BLaER1 treated with 17β-estradiol and CSF1 and Interleukin-3, amounts not matched to agents 10 nM and 100 nM (cell line): ENCODE results near the gene HIRA.
A peak's percentile ranks its signal among the peaks of the same experiment; 100 is the strongest.

Source experiments
- H3K27ac ChIP-seq, 11 experiments: shearing (Covaris generic); formaldehyde crosslinking; 2 replicates each; pipeline ENCODE4 v1.8.1; 2022
- H3K27me3 ChIP-seq, 11 experiments: shearing (Covaris generic); formaldehyde crosslinking; 2 replicates each; pipeline ENCODE4 v1.8.1; 2022
- H3K36me3 ChIP-seq, 11 experiments: shearing (Covaris generic); formaldehyde crosslinking; 2 replicates each; pipeline ENCODE4 v1.8.1; 2022
- H3K4me1 ChIP-seq, 10 experiments: shearing (Covaris generic); formaldehyde crosslinking; 2 replicates each; pipeline ENCODE4 v1.8.1; 2022
- H3K4me2 ChIP-seq, 11 experiments: shearing (Covaris generic); formaldehyde crosslinking; 2 replicates each; pipeline ENCODE4 v1.8.1; 2022
- H3K4me3 ChIP-seq, 10 experiments: shearing (Covaris generic); formaldehyde crosslinking; 2 replicates each; pipeline ENCODE4 v1.8.1; 2022
- H3K9ac ChIP-seq, 11 experiments: shearing (Covaris generic); formaldehyde crosslinking; 2 replicates each; pipeline ENCODE4 v1.8.1; 2022
- H3K9me3 ChIP-seq, 11 experiments: shearing (Covaris generic); formaldehyde crosslinking; replicated peaks in 1 of 11; 2 replicates each; pipeline ENCODE4 v1.8.1; 2022
- H4K20me1 ChIP-seq, 11 experiments: shearing (Covaris generic); formaldehyde crosslinking; 2 replicates each; pipeline ENCODE4 v1.8.1; 2022
- Cebpa-rat ChIP-seq, 11 experiments: shearing (Covaris generic); IDR thresholded peaks; 2 replicates each; pipeline ENCODE4 v1.8.1; 2022

The HIRA gene

GRCh38 chr22:19477321-19478044 lies 46.0 kb upstream of the HIRA start:
- Histone ChIP-seq H3K27me3 (no peaks in the 10 kb centered on the region), H3K36me3 (peaks cover 29 to 58% (median 51%) of the 10 kb centered on the region in 11 experiments), H3K4me1 (peaks cover 22 to 37% (median 26%) of the 10 kb centered on the region in 10 experiments), H3K9me3 (no peaks in the 10 kb centered on the region), H3K9ac (peak overlapping the region; percentile 91 to 99 (median 97)), H3K4me2 (peak overlapping the region; percentile 84 to 100 (median 94)), H4K20me1 (peaks cover 35 to 67% (median 59%) of the 10 kb centered on the region in 11 experiments; a peak in 21 of 22 replicates), H3K4me3 (peak overlapping the region; percentile 79 to 98 (median 94)), H3K27ac (peak overlapping the region in 9 of 11 experiments; percentile 20 to 100 (median 99); a peak in 14 of 22 replicates)
- no peak for TF ChIP-seq Cebpa-rat (IDR thresholded peaks at IDR 0.05)

- Histone ChIP-seq H3K27me3 (no peaks in the 10 kb centered on the region), H3K4me1 (peaks cover 20 to 31% (median 23%) of the 10 kb centered on the region in 10 experiments), H3K27ac (no peak overlapping the region), H3K9me3 (no peaks in the 10 kb centered on the region), H4K20me1 (peaks cover 29 to 81% (median 70%) of the 10 kb centered on the region in 11 experiments; a peak in 21 of 22 replicates), H3K4me3 (no peak overlapping the region), H3K36me3 (peaks cover 42 to 58% (median 53%) of the 10 kb centered on the region in 11 experiments), H3K9ac (peak overlapping the region in 8 of 11 experiments; percentile 13 to 50 (median 30); a peak in 12 of 22 replicates), H3K4me2 (no peak overlapping the region)
- TF ChIP-seq Cebpa-rat (IDR thresholded peaks at IDR 0.05): no peak
Measured at GRCh38 chr22:19476023-19476422, 44.5 kb upstream of the HIRA start.

- no peaks in the 10 kb centered on the region for H3K9me3 ChIP-seq
- TF ChIP-seq Cebpa-rat (IDR thresholded peaks at IDR 0.05): no peak
- peak overlapping the region in 1 of 11 experiments; percentile 0; a peak in 1 of 22 replicates for H3K9ac ChIP-seq
- peaks cover 67 to 82% (median 77%) of the 10 kb centered on the region in 11 experiments for H3K36me3 ChIP-seq
- no peaks in the 10 kb centered on the region for H3K27me3 ChIP-seq
- no peak overlapping the region for H3K27ac ChIP-seq
- H3K4me2 ChIP-seq: no peak overlapping the region
- no peak overlapping the region for H3K4me3 ChIP-seq
- H4K20me1 ChIP-seq: peaks cover 27 to 97% (median 84%) of the 10 kb centered on the region in 11 experiments; a peak in 21 of 22 replicates
- H3K4me1 ChIP-seq: peaks cover 10 to 20% (median 13%) of the 10 kb centered on the region in 10 experiments; a peak in 19 of 20 replicates
Measured at GRCh38 chr22:19473578-19473977, 42.0 kb upstream of the HIRA start.

GRCh38 chr22:19472233-19472632 lies 40.7 kb upstream of the HIRA start:
- H3K27me3 ChIP-seq: no peaks in the 10 kb centered on the region
- H3K4me2 ChIP-seq: no peak overlapping the region
- no peaks in the 10 kb centered on the region for H3K9me3 ChIP-seq
- no peak overlapping the region for H3K4me3 ChIP-seq
- H3K9ac ChIP-seq: 0 out of 22 replicates have a peak overlapping the region, but pooled peaks of 1 of the 11 experiments have one; percentile 13
- no peak overlapping the region for H3K27ac ChIP-seq
- TF ChIP-seq Cebpa-rat (IDR thresholded peaks at IDR 0.05): no peak
- H3K36me3 ChIP-seq: peaks cover 80 to 96% (median 90%) of the 10 kb centered on the region in 11 experiments
- H4K20me1 ChIP-seq: peaks cover 14 to 97% (median 82%) of the 10 kb centered on the region in 11 experiments; a peak in 21 of 22 replicates
- H3K4me1 ChIP-seq: peaks cover 2 to 10% (median 4%) of the 10 kb centered on the region in 10 experiments; a peak in 19 of 20 replicates

GRCh38 chr22:19471572-19471971 lies 40.0 kb upstream of the HIRA start:
- H3K27ac ChIP-seq: no peak overlapping the region
- peaks cover 11 to 100% (median 80%) of the 10 kb centered on the region in 11 experiments; a peak in 21 of 22 replicates for H4K20me1 ChIP-seq
- H3K9me3 ChIP-seq: no peaks in the 10 kb centered on the region
- no peak overlapping the region for H3K9ac ChIP-seq
- no peak overlapping the region for H3K4me2 ChIP-seq
- peaks cover 0 to 6% (median 0%) of the 10 kb centered on the region in 10 experiments; a peak in 3 of 20 replicates for H3K4me1 ChIP-seq
- peaks cover 87 to 100% (median 97%) of the 10 kb centered on the region in 11 experiments for H3K36me3 ChIP-seq
- H3K27me3 ChIP-seq: no peaks in the 10 kb centered on the region
- TF ChIP-seq Cebpa-rat (IDR thresholded peaks at IDR 0.05): no peak
- H3K4me3 ChIP-seq: no peak overlapping the region

GRCh38 chr22:19470010-19470409 lies 38.5 kb upstream of the HIRA start:
- Histone ChIP-seq H3K36me3 (peaks cover 97 to 100% (median 100%) of the 10 kb centered on the region in 11 experiments), H3K4me3 (no peak overlapping the region), H3K27ac (no peak overlapping the region), H3K4me2 (no peak overlapping the region), H4K20me1 (peaks cover 0 to 92% (median 69%) of the 10 kb centered on the region in 11 experiments; a peak in 19 of 22 replicates), H3K4me1 (peaks cover 0 to 6% (median 3%) of the 10 kb centered on the region in 10 experiments; a peak in 7 of 20 replicates), H3K9ac (no peak overlapping the region), H3K27me3 (no peaks in the 10 kb centered on the region), H3K9me3 (no peaks in the 10 kb centered on the region)
- TF ChIP-seq Cebpa-rat (IDR thresholded peaks at IDR 0.05): no peak

GRCh38 chr22:19469421-19469820 lies 37.9 kb upstream of the HIRA start:
- no peaks in the 10 kb centered on the region for H3K9me3 ChIP-seq
- H3K36me3 ChIP-seq: peaks cover 97 to 100% (median 100%) of the 10 kb centered on the region in 11 experiments
- no peak overlapping the region for H3K4me2 ChIP-seq
- TF ChIP-seq Cebpa-rat (IDR thresholded peaks at IDR 0.05): no peak
- H3K4me1 ChIP-seq: peaks cover 0 to 12% (median 9%) of the 10 kb centered on the region in 10 experiments; a peak in 14 of 20 replicates
- H3K4me3 ChIP-seq: no peak overlapping the region
- peaks cover 0 to 92% (median 68%) of the 10 kb centered on the region in 11 experiments; a peak in 19 of 22 replicates for H4K20me1 ChIP-seq
- H3K9ac ChIP-seq: no peak overlapping the region; a peak in 1 of 22 replicates
- no peak overlapping the region for H3K27ac ChIP-seq
- H3K27me3 ChIP-seq: no peaks in the 10 kb centered on the region

GRCh38 chr22:19467912-19468311 lies 36.4 kb upstream of the HIRA start:
- TF ChIP-seq Cebpa-rat (IDR thresholded peaks at IDR 0.05): no peak
- Histone ChIP-seq H3K9me3 (no peaks in the 10 kb centered on the region), H3K9ac (no peak overlapping the region), H4K20me1 (peaks cover 0 to 81% (median 56%) of the 10 kb centered on the region in 11 experiments; a peak in 18 of 22 replicates), H3K36me3 (peaks cover 95 to 100% (median 98%) of the 10 kb centered on the region in 11 experiments), H3K4me3 (no peak overlapping the region), H3K27ac (no peak overlapping the region), H3K4me1 (peaks cover 0 to 22% (median 16%) of the 10 kb centered on the region in 10 experiments; a peak in 14 of 20 replicates), H3K27me3 (no peaks in the 10 kb centered on the region), H3K4me2 (no peak overlapping the region)
